Measurements from ENCODE around the gene ZFX.
"Not testable (repeated sequence)": the region's sequence is repeated elsewhere in the genome, so short reads cannot be mapped to it uniquely, and the experiment has no call there.

ZFX gene

GRCh38 chrX:24150898-24151297, 1.4 kb downstream of the ZFX start:
- no peak for TF ChIP-seq CTCF (IDR thresholded peaks at IDR 0.05; ENCODE audit: control extremely low read depth, extremely low read depth, low read depth, missing control alignments)
- no peak for DNase-seq (ENCODE audit: extremely low spot score)
- POLR2A ChIA-PET, result no interaction called here
- CTCF ChIA-PET, result interaction anchor here (1.2 kb wide), 1 partner anchor 11 kb away, joined by 4 read pairs; no protein-coding TSS in a partner anchor

GRCh38 chrX:24151513-24151912, 2.0 kb downstream of the ZFX start:
- ChIA-PET POLR2A (no interaction called here), CTCF (interaction anchor here (1.2 kb wide), 1 partner anchor 11 kb away, joined by 4 read pairs; no protein-coding TSS in a partner anchor)
- TF ChIP-seq CTCF (IDR thresholded peaks at IDR 0.05; ENCODE audit: control extremely low read depth, extremely low read depth, low read depth, missing control alignments), result no peak
- no peak for DNase-seq (ENCODE audit: extremely low spot score)

GRCh38 chrX:24153178-24153795, 3.8 kb downstream of the ZFX start:
- ChIA-PET POLR2A (no interaction called here), CTCF (no interaction called here)
- no peak for TF ChIP-seq CTCF (IDR thresholded peaks at IDR 0.05; ENCODE audit: control extremely low read depth, extremely low read depth, low read depth, missing control alignments)
- DNase-seq (ENCODE audit: extremely low spot score), result no peak

- ChIA-PET POLR2A (no interaction called here), CTCF (no interaction called here)
- no peak for DNase-seq (ENCODE audit: extremely low spot score)
- no peak for TF ChIP-seq CTCF (IDR thresholded peaks at IDR 0.05; ENCODE audit: control extremely low read depth, extremely low read depth, low read depth, missing control alignments)
Measured at GRCh38 chrX:24153796-24154189, 4.3 kb downstream of the ZFX start.

GRCh38 chrX:24154490-24155034, 5.0 kb downstream of the ZFX start:
- ChIA-PET CTCF (no interaction called here), POLR2A (no interaction called here)
- no peak for DNase-seq (ENCODE audit: extremely low spot score)
- no peak for TF ChIP-seq CTCF (IDR thresholded peaks at IDR 0.05; ENCODE audit: control extremely low read depth, extremely low read depth, low read depth, missing control alignments)

- DNase-seq (ENCODE audit: extremely low spot score); POLR2A ChIA-PET; CTCF ChIA-PET: not testable (repeated sequence)
Measured at GRCh38 chrX:24155747-24156146, 6.2 kb downstream of the ZFX start.

GRCh38 chrX:24156177-24156576, 6.6 kb downstream of the ZFX start:
- no peak for TF ChIP-seq CTCF (IDR thresholded peaks at IDR 0.05; ENCODE audit: control extremely low read depth, extremely low read depth, low read depth, missing control alignments)
- CTCF ChIA-PET, result no interaction called here
- no peak for DNase-seq (ENCODE audit: extremely low spot score)
- POLR2A ChIA-PET, result no interaction called here
